ENCODE data around the gene NCOA1. TPM values are rescaled to one million over a fixed set of nuclear protein-coding genes. Genes with fewer than 3 reads are reported as not detected.

Gene NCOA1
- total and polyA plus RNA-seq, 3 donors from 2014 or later, result 52.3 to 124 (median 109) TPM

GRCh38 chr2:24813691-24814137 is 322.7 kb downstream of the NCOA1 start:
- H3K4me1 ChIP-seq, result peaks cover 3% of the 10 kb centered on the region
- peak; percentile 7 for DNase-seq
- H3K9me3 ChIP-seq, result no peaks in the 10 kb centered on the region
- intact Hi-C loops (cut with DNase I; ENCODE audit: low total_unique reads), result no loop called here
- TF ChIP-seq CTCF (IDR thresholded peaks at IDR 0.05) (no peak), POLR2A (IDR thresholded peaks at IDR 0.05) (no peak)
- H3K27me3 ChIP-seq, result no peaks in the 10 kb centered on the region
- no peak overlapping the region for H3K27ac ChIP-seq
- 75 to 84% methylated on average over 4 of the region's 4 CpGs for WGBS, 2 donors
- no peaks in the 10 kb centered on the region for H3K36me3 ChIP-seq (ENCODE audit: low read depth, missing control alignments)
- no peak overlapping the region for H3K4me3 ChIP-seq

GRCh38 chr2:24814516-24814915 is 323.5 kb downstream of the NCOA1 start:
- whole genome bisulfite sequencing, 2 donors, result 87 to 89% methylated on average over 4 of the region's 4 CpGs
- TF ChIP-seq POLR2A (IDR thresholded peaks at IDR 0.05), result no peak
- no peak for TF ChIP-seq CTCF (IDR thresholded peaks at IDR 0.05)
- Histone ChIP-seq H3K4me3 (no peak overlapping the region), H3K36me3 (ENCODE audit: low read depth, missing control alignments) (no peaks in the 10 kb centered on the region), H3K27ac (no peak overlapping the region), H3K9me3 (no peaks in the 10 kb centered on the region), H3K4me1 (peaks cover 4% of the 10 kb centered on the region), H3K27me3 (no peaks in the 10 kb centered on the region)
- intact Hi-C loops (cut with DNase I; ENCODE audit: low total_unique reads), result no loop called here
- DNase-seq, result no peak

DNA sequence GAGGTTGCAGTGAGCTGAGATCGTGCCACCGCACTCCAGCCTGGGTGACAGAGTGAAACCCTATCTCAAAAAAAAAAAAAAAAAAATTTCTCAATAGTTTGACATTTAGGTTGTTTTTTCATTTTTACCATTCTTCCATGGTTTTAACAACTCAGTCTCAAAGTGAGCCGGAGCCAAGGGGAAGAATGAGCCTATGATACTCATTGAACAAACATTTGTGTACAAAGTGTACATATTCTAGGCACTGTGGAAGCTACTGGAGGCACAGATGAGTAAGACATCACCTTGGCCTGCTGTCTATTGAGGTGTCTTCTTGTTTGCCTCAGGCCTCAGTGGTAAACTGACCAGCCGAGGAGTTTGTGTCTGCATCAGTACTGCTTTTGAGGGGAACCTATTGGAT is 324.1 kb downstream of the NCOA1 start:
- 95 to 98% methylated on average over 4 of the region's 4 CpGs for WGBS, 2 donors
- Histone ChIP-seq H3K9me3 (no peaks in the 10 kb centered on the region), H3K27me3 (no peaks in the 10 kb centered on the region), H3K36me3 (ENCODE audit: low read depth, missing control alignments) (no peaks in the 10 kb centered on the region), H3K4me3 (no peak overlapping the region), H3K27ac (no peak overlapping the region), H3K4me1 (peaks cover 4% of the 10 kb centered on the region)
- no peak for TF ChIP-seq CTCF (IDR thresholded peaks at IDR 0.05)
- TF ChIP-seq POLR2A (IDR thresholded peaks at IDR 0.05), result no peak
- intact Hi-C loops (cut with DNase I; ENCODE audit: low total_unique reads), result no loop called here
- peak; percentile 8 for DNase-seq

DNA sequence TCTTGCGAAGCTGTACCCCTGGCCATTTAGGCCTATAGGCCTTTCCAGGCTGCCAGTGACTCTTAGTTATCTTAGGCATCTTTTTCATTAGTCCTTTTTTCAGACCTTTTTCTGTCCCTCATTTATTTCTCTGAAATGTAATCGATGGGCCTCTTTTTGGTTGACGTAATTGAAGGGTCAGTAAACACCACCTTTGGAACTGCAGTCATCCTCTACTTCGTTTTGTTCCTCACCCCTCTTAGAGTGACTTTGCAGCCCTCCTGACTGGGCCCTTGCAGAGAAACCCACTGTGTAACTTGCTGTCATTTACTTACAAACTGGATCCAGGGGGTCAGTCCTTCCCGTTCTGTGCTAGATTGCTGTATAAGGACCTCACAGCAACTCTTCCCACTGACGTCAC is 325.4 kb downstream of the NCOA1 start:
- Histone ChIP-seq H3K36me3 (ENCODE audit: low read depth, missing control alignments) (no peaks in the 10 kb centered on the region), H3K4me3 (no peak overlapping the region)

More for the DNA sequence above, 325.4 kb downstream of the NCOA1 start:
- WGBS, 2 donors, result 96% methylated on average over 6 of the region's 6 CpGs
- no peak for DNase-seq
- H3K9me3 ChIP-seq, result no peaks in the 10 kb centered on the region
- H3K27ac ChIP-seq, result no peak overlapping the region
- H3K27me3 ChIP-seq, result no peaks in the 10 kb centered on the region
- TF ChIP-seq POLR2A (IDR thresholded peaks at IDR 0.05) (no peak), CTCF (IDR thresholded peaks at IDR 0.05) (no peak)
- intact Hi-C loops (cut with DNase I; ENCODE audit: low total_unique reads), result no loop called here
- H3K4me1 ChIP-seq, result peaks cover 4% of the 10 kb centered on the region

All from testis (tissue), 3 donors.